NCI-H510A (cell line): ENCODE data around the gene KLK7.

ENCODE experiments used
- DNase-seq: peaks from one replicate; lab custom pipeline; 2025; lab: John Stamatoyannopoulos, UW

KLK7 gene

GRCh38 chr19:50932018-50932689, 51.6 kb downstream of the KLK7 start:
- no peak for DNase-seq

- no peak for DNase-seq
Observed at GRCh38 chr19:50931023-50931422, 52.7 kb downstream of the KLK7 start.

- no peak for DNase-seq
Observed at GRCh38 chr19:50928831-50929230, 54.9 kb downstream of the KLK7 start.
